T1000 (cell line): ENCODE data around the gene SPOCK3.
"Not testable (repeated sequence)": the region's sequence is repeated elsewhere in the genome, so short reads cannot be mapped to it uniquely, and the experiment has no call there.

Experiments used
- DNase-seq: peaks from one replicate; lab custom pipeline; 2025; ENCODE audit warnings: mixed read lengths; lab: John Stamatoyannopoulos, UW

The SPOCK3 gene

GRCh38 chr4:167035390-167035789 lies 198.9 kb downstream of the SPOCK3 start:
- DNase-seq: no peak

GRCh38 chr4:167034983-167035382 lies 199.3 kb downstream of the SPOCK3 start:
- no peak for DNase-seq

GRCh38 chr4:167032871-167033270 lies 201.4 kb downstream of the SPOCK3 start:
- DNase-seq: no peak

GRCh38 chr4:167031534-167032156 lies 202.6 kb downstream of the SPOCK3 start:
- DNase-seq: no peak

- no peak for DNase-seq
Observed at GRCh38 chr4:167028976-167029375, 205.3 kb downstream of the SPOCK3 start.

GRCh38 chr4:167025670-167026069 lies 208.6 kb downstream of the SPOCK3 start:
- no peak for DNase-seq

GRCh38 chr4:167023364-167023925 lies 210.8 kb downstream of the SPOCK3 start:
- DNase-seq: no peak

- DNase-seq: peak; percentile 23
Observed at GRCh38 chr4:167021545-167022155, 212.6 kb downstream of the SPOCK3 start.

GRCh38 chr4:167020410-167020809 lies 213.9 kb downstream of the SPOCK3 start:
- DNase-seq: no peak

- no peak for DNase-seq
Observed at GRCh38 chr4:167014944-167015343, 219.3 kb downstream of the SPOCK3 start.

GRCh38 chr4:167003326-167003725 lies 231.0 kb downstream of the SPOCK3 start:
- DNase-seq: no peak

- no peak for DNase-seq
Observed at GRCh38 chr4:167000141-167000852, 234.0 kb downstream of the SPOCK3 start.

- DNase-seq: no peak
Observed at GRCh38 chr4:166996216-166996615, 238.1 kb downstream of the SPOCK3 start.

- no peak for DNase-seq
Observed at GRCh38 chr4:166994686-166995085, 239.6 kb downstream of the SPOCK3 start.

- DNase-seq: no peak
Observed at GRCh38 chr4:166991006-166991561, 243.2 kb downstream of the SPOCK3 start.

GRCh38 chr4:166989886-166990285 lies 244.4 kb downstream of the SPOCK3 start:
- DNase-seq: no peak

GRCh38 chr4:166987026-166987425 lies 247.3 kb downstream of the SPOCK3 start:
- DNase-seq: no peak

- DNase-seq: no peak
Observed at GRCh38 chr4:166981847-166982246, 252.4 kb downstream of the SPOCK3 start.

- DNase-seq: no peak
Observed at GRCh38 chr4:166980419-166980818, 253.9 kb downstream of the SPOCK3 start.

GRCh38 chr4:166977596-166977995 lies 256.7 kb downstream of the SPOCK3 start:
- DNase-seq: no peak

- DNase-seq: no peak
Observed at GRCh38 chr4:166972071-166972470, 262.2 kb downstream of the SPOCK3 start.

- not testable (repeated sequence) for DNase-seq
Observed at GRCh38 chr4:166968219-166968618, 266.1 kb downstream of the SPOCK3 start.

GRCh38 chr4:166965562-166965961 lies 268.7 kb downstream of the SPOCK3 start:
- DNase-seq: no peak
